ENCODE measurements around the gene HLTF. TPM values are rescaled to one million over a fixed set of nuclear protein-coding genes. Genes with fewer than 3 reads are reported as not detected.
"Not testable (repeated sequence)": the region's sequence is repeated elsewhere in the genome, so short reads cannot be mapped to it uniquely, and the experiment has no call there.

Gene HLTF, protein sequence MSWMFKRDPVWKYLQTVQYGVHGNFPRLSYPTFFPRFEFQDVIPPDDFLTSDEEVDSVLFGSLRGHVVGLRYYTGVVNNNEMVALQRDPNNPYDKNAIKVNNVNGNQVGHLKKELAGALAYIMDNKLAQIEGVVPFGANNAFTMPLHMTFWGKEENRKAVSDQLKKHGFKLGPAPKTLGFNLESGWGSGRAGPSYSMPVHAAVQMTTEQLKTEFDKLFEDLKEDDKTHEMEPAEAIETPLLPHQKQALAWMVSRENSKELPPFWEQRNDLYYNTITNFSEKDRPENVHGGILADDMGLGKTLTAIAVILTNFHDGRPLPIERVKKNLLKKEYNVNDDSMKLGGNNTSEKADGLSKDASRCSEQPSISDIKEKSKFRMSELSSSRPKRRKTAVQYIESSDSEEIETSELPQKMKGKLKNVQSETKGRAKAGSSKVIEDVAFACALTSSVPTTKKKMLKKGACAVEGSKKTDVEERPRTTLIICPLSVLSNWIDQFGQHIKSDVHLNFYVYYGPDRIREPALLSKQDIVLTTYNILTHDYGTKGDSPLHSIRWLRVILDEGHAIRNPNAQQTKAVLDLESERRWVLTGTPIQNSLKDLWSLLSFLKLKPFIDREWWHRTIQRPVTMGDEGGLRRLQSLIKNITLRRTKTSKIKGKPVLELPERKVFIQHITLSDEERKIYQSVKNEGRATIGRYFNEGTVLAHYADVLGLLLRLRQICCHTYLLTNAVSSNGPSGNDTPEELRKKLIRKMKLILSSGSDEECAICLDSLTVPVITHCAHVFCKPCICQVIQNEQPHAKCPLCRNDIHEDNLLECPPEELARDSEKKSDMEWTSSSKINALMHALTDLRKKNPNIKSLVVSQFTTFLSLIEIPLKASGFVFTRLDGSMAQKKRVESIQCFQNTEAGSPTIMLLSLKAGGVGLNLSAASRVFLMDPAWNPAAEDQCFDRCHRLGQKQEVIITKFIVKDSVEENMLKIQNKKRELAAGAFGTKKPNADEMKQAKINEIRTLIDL
- 26.7 and 30.9 TPM in 2 replicates for total RNA-seq

DNA sequence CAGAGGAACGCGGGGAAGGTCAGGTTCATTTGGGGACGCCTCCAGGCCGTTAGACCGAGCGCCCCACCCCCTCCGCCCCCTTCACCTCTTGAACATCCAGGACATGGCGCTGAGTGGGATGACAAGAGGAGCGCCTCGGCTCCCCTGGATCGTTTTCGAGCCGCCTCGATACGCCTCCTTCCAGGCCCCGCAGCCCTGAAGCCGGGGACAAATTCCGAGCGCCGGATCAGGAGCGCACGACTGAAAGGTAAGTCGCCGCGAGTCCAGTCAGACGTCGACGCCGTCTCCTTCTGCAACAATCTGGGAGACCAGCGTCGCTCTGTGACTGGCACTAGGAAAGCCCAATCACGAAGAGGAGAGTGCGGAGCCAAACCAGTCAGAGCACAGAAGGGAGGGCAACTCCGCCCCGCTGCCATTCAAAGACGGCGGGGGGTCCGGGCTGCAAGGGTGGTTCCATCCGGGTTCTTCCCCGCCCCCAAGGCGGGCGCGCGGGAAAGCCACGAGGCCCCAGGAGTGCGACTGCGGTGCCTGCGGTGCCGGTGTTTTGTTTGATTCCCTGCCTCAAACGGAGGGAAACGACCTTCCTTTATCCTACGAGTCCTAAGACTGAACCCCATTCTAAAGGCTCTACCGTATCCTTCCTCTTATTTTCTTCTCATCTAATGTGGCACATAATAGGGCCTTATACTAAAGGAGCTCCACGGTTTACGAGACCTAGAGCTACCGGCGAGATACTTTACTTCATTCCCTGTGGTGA lies at the start of gene HLTF:
HLTF (minus strand) TSS at position 302 of the 757 bp plus-strand sequence; CDS start at position 105, 197 bp downstream.
- peak; percentile 99 for DNase-seq

GRCh38 chr3:149134575-149134974 lies 48.2 kb upstream of the HLTF start:
- DNase-seq = peak; percentile 8

GRCh38 chr3:149131589-149131988 lies 45.3 kb upstream of the HLTF start:
- DNase-seq = no peak

DNA sequence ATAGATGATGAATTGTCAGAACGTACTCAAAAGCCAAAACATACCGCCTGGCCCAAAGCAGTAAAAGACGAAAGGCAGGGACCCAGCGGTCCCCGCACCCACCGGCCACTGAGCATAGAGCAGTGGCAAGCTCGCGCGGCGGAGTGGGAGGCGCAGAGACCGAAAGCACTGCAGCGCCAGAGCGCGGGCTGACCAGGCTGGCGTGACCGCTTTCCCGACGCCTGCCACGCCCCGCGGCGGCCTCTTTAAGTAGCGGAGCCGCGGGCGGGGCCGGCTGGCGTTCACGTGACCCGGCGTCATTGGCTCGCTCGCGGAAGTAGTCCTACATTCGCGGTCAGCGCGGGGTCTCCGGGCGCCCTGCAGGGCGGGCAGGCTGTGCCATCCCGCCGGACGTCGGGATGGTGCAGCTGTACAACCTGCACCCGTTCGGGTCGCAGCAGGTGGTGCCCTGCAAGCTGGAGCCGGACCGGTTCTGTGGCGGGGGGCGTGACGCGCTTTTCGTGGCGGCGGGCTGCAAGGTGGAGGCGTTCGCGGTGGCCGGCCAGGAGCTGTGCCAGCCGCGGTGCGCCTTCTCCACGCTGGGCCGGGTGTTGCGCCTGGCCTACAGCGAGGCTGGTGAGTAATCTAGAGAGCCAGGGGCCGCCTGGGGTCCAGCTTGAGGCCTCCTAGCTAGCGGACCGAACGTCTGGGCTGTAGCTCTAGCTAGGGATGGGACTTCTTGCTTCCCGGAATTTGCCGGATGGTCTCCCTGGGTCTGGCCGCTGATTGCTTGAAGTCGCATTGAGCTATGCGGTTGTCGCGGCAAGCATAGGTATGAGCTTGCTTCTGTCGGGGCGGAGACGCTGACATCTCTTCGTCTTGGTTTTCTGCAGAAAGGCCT lies 43.2 kb upstream of the HLTF start, which contains the start of gene HPS3:
HPS3 (plus strand) TSS at position 313 of the 880 bp plus-strand sequence; CDS start at position 399, 86 bp downstream.
- DNase-seq = peak; percentile 92

DNA sequence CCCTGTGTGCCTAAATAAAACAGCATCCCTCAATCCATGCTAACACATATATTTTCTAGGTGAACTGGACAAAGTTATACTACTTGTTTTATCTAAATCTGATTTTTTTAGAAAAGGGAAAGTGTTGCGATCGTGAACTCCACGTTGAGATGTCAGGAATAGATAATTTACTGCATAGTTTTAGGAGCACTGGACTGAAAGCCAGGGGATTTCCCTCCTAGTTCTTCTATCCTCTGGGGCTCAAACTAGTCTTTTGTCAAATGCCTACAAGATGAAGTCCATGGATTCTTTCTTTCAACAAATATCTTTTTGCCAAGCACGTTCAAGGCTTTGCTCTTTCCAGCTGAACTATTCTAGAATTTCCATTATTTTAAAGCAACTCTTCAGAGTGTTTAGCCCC lies 42.5 kb upstream of the HLTF start:
- DNase-seq = peak; percentile 4

- no peak for DNase-seq
Observed at GRCh38 chr3:149122721-149123578, 36.6 kb upstream of the HLTF start.

DNA sequence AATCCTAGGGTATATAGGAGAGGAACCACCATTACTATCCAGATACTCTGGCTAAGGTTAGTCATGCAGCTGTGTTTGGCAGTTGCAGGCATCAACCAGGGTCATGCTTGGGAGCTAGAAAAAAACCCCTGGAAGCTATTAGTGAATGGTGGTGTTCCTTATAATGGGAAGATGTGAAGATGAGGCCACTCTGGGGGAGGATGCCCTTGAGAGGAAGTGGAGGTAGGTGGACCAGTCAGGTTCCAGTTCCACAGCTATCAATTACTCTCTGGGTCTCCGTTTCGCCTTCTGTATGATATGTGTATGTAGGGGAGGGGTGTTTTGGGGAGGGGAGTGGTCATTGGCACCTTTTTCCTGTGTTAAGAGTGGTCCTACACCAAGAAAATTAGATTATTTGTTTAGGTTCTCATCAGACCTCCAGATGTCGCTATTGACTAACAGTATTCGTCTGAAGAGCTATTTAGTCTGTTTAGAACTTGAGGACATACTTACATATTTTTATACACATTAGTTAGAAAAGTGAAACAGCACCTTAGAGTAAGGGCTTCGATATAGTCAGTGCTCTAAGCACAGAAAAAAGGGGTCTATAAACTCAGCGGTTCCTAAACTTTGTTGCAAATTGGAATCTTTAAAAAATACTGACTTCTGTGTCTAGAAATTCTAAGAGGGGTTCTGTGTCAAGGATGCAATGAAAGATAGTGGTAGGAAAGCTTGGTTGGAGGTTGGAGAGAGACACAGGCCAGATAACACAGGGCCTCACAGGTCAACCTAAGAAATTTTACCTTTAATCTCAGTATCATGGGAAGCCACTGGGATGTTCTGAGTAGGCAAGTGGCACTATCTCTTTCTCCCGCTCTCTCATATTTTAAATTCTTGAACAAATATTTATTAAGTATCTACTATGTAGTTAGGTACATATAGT lies 34.0 kb upstream of the HLTF start:
- peak; percentile 84 for DNase-seq

GRCh38 chr3:149119466-149119865 lies 33.1 kb upstream of the HLTF start:
- DNase-seq = no peak

- DNase-seq = no peak
Observed at GRCh38 chr3:149118724-149119123, 32.4 kb upstream of the HLTF start.

GRCh38 chr3:149115114-149115513 lies 28.8 kb upstream of the HLTF start:
- DNase-seq = no peak

DNA sequence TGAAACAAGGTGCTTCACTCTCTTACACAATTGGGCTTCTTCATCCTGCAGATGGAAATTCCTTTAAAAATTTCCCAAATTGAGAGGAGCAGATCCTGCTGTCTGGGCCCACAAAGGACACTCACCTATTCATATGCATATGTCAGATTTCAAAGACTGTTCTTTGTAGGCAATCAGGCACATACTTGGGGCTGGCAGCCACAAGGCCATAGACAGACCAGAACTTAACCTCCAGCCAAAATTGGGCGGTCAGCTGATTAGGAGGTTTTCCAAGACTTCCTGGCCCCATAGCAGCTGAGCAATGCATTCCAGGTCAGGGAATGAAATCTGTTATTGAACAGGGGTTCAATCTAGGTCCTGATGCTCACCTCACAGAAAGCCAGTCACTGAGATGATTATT lies 28.1 kb upstream of the HLTF start:
- no peak for DNase-seq

- peak; percentile 29 for DNase-seq
Observed at GRCh38 chr3:149104484-149104883, 18.2 kb upstream of the HLTF start.

GRCh38 chr3:149101641-149102040 lies 15.3 kb upstream of the HLTF start:
- DNase-seq = no peak

GRCh38 chr3:149101154-149101553 lies 14.8 kb upstream of the HLTF start:
- no peak for DNase-seq

- not testable (repeated sequence) for DNase-seq
Observed at GRCh38 chr3:149097987-149098386, 11.7 kb upstream of the HLTF start.

DNA sequence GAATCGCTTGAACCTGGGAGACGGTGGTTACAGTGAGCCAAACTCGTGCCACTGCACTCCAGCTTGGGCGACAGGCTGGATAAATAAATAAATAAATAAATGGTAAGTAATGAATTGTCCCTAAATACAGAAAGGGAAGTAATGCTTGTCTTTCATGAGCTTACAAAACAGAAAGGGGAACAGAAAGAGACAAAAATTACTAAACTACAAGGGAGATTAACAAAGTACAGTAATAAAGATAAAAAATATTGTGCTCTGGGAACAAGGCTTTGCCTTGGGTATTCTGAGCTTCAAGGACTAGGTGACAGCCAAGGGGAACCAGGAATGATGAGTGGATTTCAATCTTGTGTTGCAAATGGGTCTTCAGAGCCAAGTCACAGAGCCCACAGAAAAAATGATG lies 9.2 kb upstream of the HLTF start:
- DNase-seq = no peak

GRCh38 chr3:149091983-149092382 lies 5.7 kb upstream of the HLTF start:
- DNase-seq = no peak

DNA sequence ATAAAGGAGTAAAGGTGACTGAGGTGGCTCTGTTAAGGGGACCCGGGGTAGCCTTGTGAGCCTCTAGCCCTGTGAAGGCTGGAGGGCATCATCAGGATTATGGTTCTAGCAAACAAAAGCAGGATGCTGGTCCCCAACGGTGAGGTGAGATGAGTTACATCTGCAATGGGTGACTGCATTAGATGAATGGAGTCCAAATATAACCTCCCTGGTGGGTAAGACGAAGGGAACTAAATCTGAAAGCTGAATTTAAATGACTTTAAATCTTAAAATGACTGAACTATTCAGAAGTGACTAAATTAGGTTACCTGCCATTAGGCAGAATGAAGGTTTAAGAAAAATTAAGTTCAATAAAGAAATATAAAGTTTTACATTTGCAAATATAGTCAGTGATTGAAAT lies 4.6 kb upstream of the HLTF start:
- DNase-seq = no peak

- DNase-seq = no peak
Observed at GRCh38 chr3:149090461-149090860, 4.1 kb upstream of the HLTF start.
